Nephron progenitor cell (in vitro differentiated cells): ENCODE data around the gene BROX.

Experiments
- DNase-seq: peaks from one replicate; pipeline ENCODE4 v3.0.0; 2021
- H3K27ac Mint-ChIP-seq: 2 replicates; pipeline ENCODE4 v1.8.0; 2021; ENCODE audit warnings: mild to moderate bottlenecking, moderate library complexity, mixed read lengths
- H3K27me3 Mint-ChIP-seq: 2 replicates; pipeline ENCODE4 v1.8.0; 2021; ENCODE audit warnings: mild to moderate bottlenecking, low read depth, mixed read lengths; ENCODE audit not compliant: poor library complexity
- H3K36me3 Mint-ChIP-seq: 2 replicates; pipeline ENCODE4 v1.8.0; 2021; ENCODE audit warnings: low read depth, mixed read lengths
- H3K4me1 Mint-ChIP-seq: 2 replicates; pipeline ENCODE4 v1.8.0; 2021; ENCODE audit warnings: mixed read lengths
- H3K4me3 Mint-ChIP-seq: 2 replicates; pipeline ENCODE4 v1.8.0; 2021; ENCODE audit warnings: mild to moderate bottlenecking, moderate library complexity, mixed read lengths
- H3K9me3 Mint-ChIP-seq: 2 replicates; pipeline ENCODE4 v1.8.0; 2021; ENCODE audit warnings: mild to moderate bottlenecking, moderate library complexity, mixed read lengths
- CTCF ChIP-seq: fragments of 200-600 bp; sonication (generic); IDR thresholded peaks from 2 replicates; pipeline ENCODE4 v1.5.0; 2021; ENCODE audit warnings: antibody characterized with exemption

The BROX gene

GRCh38 chr1:222702210-222702609, 10.2 kb upstream of the BROX start:
- H3K27ac Mint-ChIP-seq: peak overlapping the region; percentile 5
- TF ChIP-seq CTCF: no peak
- no peak for DNase-seq
- H3K4me1 Mint-ChIP-seq: no peaks in the 10 kb centered on the region
- H3K27me3 Mint-ChIP-seq: peaks cover 5% of the 10 kb centered on the region
- H3K9me3 Mint-ChIP-seq: peaks cover 39% of the 10 kb centered on the region
- no peak overlapping the region for H3K4me3 Mint-ChIP-seq
- H3K36me3 Mint-ChIP-seq: peaks cover 88% of the 10 kb centered on the region

- TF ChIP-seq CTCF: no peak
- H3K27me3 Mint-ChIP-seq: peaks cover 5% of the 10 kb centered on the region
- H3K4me3 Mint-ChIP-seq: no peak overlapping the region
- H3K4me1 Mint-ChIP-seq: peaks cover 2% of the 10 kb centered on the region
- no peak for DNase-seq
- peaks cover 46% of the 10 kb centered on the region for H3K9me3 Mint-ChIP-seq
- H3K27ac Mint-ChIP-seq: no peak overlapping the region
- H3K36me3 Mint-ChIP-seq: peaks cover 92% of the 10 kb centered on the region
Measured at GRCh38 chr1:222704260-222704659, 8.1 kb upstream of the BROX start.

DNA sequence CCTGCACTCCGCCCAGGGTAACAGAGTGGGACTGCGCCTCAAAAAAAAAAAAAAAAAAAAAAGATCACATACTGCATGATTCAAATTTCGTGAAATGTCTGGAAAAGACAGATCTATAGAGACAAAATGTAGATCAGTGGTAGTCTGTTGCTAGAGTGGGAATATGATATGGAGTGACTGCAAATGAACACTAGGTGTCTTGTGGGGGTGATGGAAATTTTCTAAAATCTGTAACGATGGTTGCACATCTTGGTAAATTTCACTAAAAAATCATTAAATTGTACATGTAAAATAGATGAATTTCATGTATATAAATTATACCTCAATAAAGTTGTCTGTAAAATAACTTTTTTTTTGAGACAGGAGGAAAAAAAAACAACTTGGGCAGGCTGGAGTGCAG, 5.5 kb upstream of the BROX start:
- peaks cover 21% of the 10 kb centered on the region for H3K4me1 Mint-ChIP-seq
- no peak for TF ChIP-seq CTCF
- no peak overlapping the region for H3K27ac Mint-ChIP-seq
- peaks cover 77% of the 10 kb centered on the region for H3K36me3 Mint-ChIP-seq
- peaks cover 5% of the 10 kb centered on the region for H3K27me3 Mint-ChIP-seq
- H3K4me3 Mint-ChIP-seq: no peak overlapping the region
- H3K9me3 Mint-ChIP-seq: peaks cover 42% of the 10 kb centered on the region
- no peak for DNase-seq

DNA sequence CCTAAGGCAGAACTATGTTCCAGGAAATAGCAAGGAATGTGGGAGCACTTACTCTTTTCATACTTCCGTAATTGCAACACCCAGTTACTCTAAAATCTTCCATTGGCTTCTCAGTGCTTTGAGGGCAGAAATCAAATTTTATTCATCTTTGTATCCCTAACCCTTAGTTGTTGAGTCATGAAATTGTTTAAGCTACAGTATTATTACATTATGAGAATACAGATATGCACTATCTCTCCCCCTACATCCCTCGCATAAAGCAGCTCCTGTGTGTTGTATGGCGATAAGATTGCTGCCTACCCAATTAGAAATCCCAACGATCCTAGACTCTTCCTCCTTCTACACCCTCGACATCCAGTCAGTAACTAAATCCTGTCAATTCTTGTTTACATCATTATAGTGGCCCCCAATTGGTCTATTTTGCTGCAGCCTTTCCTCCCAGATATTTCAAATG, 2.6 kb upstream of the BROX start:
- Mint-ChIP-seq H3K27ac (no peak overlapping the region), H3K27me3 (peaks cover 5% of the 10 kb centered on the region), H3K36me3 (peaks cover 49% of the 10 kb centered on the region), H3K9me3 (peaks cover 30% of the 10 kb centered on the region), H3K4me3 (peak overlapping the region; percentile 96), H3K4me1 (peaks cover 29% of the 10 kb centered on the region)
- no peak for TF ChIP-seq CTCF
- no peak for DNase-seq

DNA sequence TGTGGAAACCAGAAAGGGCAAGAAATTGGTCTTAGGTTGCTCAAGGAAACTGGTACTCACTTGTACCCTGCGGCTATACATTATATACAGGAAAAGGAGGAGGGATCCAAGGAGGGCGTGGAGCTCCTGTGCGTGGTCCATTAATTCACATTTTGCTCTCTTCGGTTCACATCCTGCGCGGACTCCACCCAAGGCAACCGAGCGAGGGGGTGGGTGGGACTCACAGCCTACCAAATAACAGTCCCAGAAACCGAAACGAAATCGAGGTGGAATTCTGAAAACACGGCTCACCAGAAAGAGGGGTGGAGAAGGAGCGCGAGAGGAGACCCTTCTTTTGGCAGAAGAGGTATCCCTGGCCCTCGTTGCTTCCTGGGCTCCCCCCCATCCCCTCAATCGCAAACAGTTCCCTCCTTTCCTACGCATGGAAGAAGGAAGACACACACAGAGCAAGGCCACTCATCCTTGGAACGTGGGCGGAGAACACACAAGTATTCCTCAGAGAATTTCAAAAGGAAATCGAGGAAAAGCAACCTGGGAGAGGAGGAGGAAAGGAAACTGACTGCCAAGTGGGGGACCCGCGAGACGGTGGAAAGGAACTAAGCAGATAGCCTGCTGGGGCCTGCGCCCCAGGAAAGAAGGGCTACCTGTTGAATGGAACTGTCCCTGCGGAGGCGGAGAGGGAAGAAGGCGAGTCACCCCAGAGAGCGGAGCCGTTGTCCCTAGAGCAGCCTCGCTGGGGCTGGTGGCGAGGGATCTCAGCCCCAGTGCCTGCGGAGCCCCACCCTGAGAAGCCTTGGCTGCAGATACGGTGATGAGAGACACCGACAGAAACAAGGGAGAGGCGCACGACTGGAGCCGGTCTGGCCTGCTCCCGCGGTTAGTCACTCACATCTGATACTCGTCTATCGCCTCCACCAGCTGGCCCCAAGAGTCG, 778 bp upstream of the BROX start:
- Mint-ChIP-seq H3K9me3 (peaks cover 11% of the 10 kb centered on the region), H3K27ac (peak overlapping the region; percentile 96), H3K36me3 (peaks cover 35% of the 10 kb centered on the region), H3K4me1 (peaks cover 29% of the 10 kb centered on the region), H3K27me3 (no peaks in the 10 kb centered on the region), H3K4me3 (peak overlapping the region; percentile 96)
- TF ChIP-seq CTCF: no peak
- DNase-seq: peak; percentile 50
